A673 (cell line): ENCODE measurements around the gene TMEM44. TPM values are rescaled to one million over a fixed set of nuclear protein-coding genes. Genes with fewer than 3 reads are reported as not detected.

Source experiments
- BruUV-seq: library from RNA; stranded (reverse); fragments of 400-500 nt; replicated peaks from 2 replicates; lab custom pipeline; 2021; lab: Mats Ljungman, UMichigan
- CTCF ChIA-PET: fragments of 300-600 bp; sonication (Branson Sonifier 250); formaldehyde crosslinking; loops from one replicate; lab custom pipeline; 2022; ENCODE audit warnings: antibody characterized with exemption; lab: Charles Lee
- POLR2A ChIA-PET: fragments of 300-600 bp; sonication (Branson Sonifier 250); formaldehyde crosslinking; loops from one replicate; lab custom pipeline; 2022; ENCODE audit warnings: antibody characterized with exemption; ENCODE audit not compliant: low non-redundant PET; lab: Charles Lee
- DNase-seq: peaks from one replicate; pipeline ENCODE4 v3.0.0-alpha.2; 2015; ENCODE audit warnings: low spot score
- H3K27ac ChIP-seq: fragments of 200-600 bp; sonication (generic); 2 replicates; pipeline ENCODE4 v1.5.1; 2016; ENCODE audit warnings: mixed run types, low read depth, mild to moderate bottlenecking, mixed read lengths, antibody characterized with exemption, low read length; ENCODE audit not compliant: poor library complexity, severe bottlenecking
- H3K27me3 ChIP-seq: fragments of 200-600 bp; sonication (generic); replicated peaks from 2 replicates; pipeline ENCODE4 v1.6.1; 2017; ENCODE audit warnings: mixed run types, low read depth, mild to moderate bottlenecking, mixed read lengths, antibody characterized with exemption, low read length; ENCODE audit not compliant: insufficient read depth, poor library complexity
- H3K36me3 ChIP-seq: fragments of 200-600 bp; sonication (generic); 2 replicates; pipeline ENCODE4 v1.6.1; 2016; ENCODE audit warnings: mixed run types, mild to moderate bottlenecking, mixed read lengths, antibody characterized with exemption, low read length; ENCODE audit not compliant: insufficient read depth, poor library complexity, severe bottlenecking
- H3K4me1 ChIP-seq: fragments of 200-600 bp; sonication (generic); 2 replicates; pipeline ENCODE4 v1.6.1; 2017; ENCODE audit warnings: mixed run types, mild to moderate bottlenecking, mixed read lengths, antibody characterized with exemption, low read length; ENCODE audit not compliant: insufficient read depth, poor library complexity, severe bottlenecking
- H3K4me3 ChIP-seq: fragments of 200-600 bp; sonication (generic); 2 replicates; pipeline ENCODE4 v1.5.1; 2016; ENCODE audit warnings: low read depth, mixed run types, mild to moderate bottlenecking, mixed read lengths, low read length; ENCODE audit not compliant: poor library complexity, severe bottlenecking
- H3K9me3 ChIP-seq: fragments of 200-600 bp; sonication (generic); 2 replicates; pipeline ENCODE4 v1.6.1; 2016; ENCODE audit warnings: mixed run types, low read depth, mild to moderate bottlenecking, mixed read lengths, antibody characterized with exemption, low read length; ENCODE audit not compliant: poor library complexity, severe bottlenecking
- EZH2 ChIP-seq: fragments of 200-600 bp; sonication (generic); IDR thresholded peaks from 2 replicates; pipeline ENCODE4 v1.6.1; 2017; ENCODE audit warnings: borderline replicate concordance, low read depth, mild to moderate bottlenecking, mixed read lengths, antibody characterized with exemption, low read length; ENCODE audit not compliant: poor library complexity, severe bottlenecking
- intact Hi-C: fragments of 100-400 bp; cut with micrococcal nuclease; formaldehyde crosslinking; loops from one replicate; pipeline ENCODE4 v1.10.0; 2022; ENCODE audit not compliant: unreplicated experiment
- total RNA-seq: library from RNA; stranded (reverse); gene quantifications from 2 replicates; pipeline ENCODE4 v1.2.3, GENCODE V29; 2021
- TF ChIP-seq, protein P1 (sequence below): fragments of 300-800, 200-600 bp; sonication (generic); conservative IDR thresholded peaks from 2 replicates; pipeline ENCODE4 v1.5.1; 2017; ENCODE audit warnings: low read depth, mild to moderate bottlenecking, antibody characterized with exemption, low read length, moderate library complexity, mixed read lengths

The TMEM44 gene
- total RNA-seq, 1 experiment from 2014 or later: 20.9 TPM

DNA sequence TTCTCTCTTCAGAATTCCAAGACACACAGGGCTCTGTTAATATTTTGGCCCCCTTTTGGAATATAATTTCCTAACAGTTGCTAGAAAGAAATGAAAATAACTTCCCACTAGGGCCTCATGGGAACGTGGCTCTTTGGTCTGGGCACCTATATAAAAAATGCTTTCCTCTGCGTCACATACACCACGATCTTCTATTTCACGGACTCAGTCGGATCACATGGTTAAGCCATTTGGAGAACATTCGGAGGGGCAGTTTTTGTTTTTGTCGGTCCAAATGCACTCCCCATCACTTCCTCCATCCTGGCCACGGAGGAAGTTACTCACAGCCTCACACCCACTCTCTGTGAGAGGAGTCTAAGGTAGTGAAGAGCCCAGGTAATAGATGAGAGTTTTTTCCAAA, 21.0 kb downstream of the TMEM44 start:
- ChIA-PET POLR2A (no interaction called here), CTCF (no interaction called here)
- H3K4me3 ChIP-seq: no peak overlapping the region
- H3K36me3 ChIP-seq: no peaks in the 10 kb centered on the region
- TF ChIP-seq EZH2: no peak
- TF ChIP-seq, protein P1, sequence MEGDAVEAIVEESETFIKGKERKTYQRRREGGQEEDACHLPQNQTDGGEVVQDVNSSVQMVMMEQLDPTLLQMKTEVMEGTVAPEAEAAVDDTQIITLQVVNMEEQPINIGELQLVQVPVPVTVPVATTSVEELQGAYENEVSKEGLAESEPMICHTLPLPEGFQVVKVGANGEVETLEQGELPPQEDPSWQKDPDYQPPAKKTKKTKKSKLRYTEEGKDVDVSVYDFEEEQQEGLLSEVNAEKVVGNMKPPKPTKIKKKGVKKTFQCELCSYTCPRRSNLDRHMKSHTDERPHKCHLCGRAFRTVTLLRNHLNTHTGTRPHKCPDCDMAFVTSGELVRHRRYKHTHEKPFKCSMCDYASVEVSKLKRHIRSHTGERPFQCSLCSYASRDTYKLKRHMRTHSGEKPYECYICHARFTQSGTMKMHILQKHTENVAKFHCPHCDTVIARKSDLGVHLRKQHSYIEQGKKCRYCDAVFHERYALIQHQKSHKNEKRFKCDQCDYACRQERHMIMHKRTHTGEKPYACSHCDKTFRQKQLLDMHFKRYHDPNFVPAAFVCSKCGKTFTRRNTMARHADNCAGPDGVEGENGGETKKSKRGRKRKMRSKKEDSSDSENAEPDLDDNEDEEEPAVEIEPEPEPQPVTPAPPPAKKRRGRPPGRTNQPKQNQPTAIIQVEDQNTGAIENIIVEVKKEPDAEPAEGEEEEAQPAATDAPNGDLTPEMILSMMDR: no peak
- no peak for DNase-seq
- no peaks in the 10 kb centered on the region for H3K9me3 ChIP-seq
- intact Hi-C loops: no loop called here
- BruUV-seq: no TSS peak
- no peaks in the 10 kb centered on the region for H3K4me1 ChIP-seq
- no peak overlapping the region for H3K27ac ChIP-seq
- no peaks in the 10 kb centered on the region for H3K27me3 ChIP-seq

DNA sequence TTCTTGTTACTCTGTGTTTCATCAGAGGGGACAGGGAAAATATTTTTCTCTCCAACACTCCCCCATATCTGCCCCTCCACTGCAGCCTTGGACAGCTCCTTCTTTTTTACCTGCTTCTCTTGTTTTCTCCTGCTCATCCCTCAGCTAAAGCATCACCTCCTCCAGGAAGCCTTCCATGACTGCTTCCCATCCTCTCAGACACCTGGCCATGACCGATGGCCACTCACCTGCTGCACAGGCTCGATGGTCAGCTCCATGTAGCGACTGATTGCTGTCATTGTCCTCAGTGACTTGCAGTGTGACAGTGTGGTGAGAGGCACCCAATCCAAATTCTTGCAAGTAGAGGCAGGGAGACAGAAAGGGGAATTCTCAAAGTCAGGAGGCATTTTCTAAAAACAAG, 22.5 kb downstream of the TMEM44 start:
- H3K9me3 ChIP-seq: no peaks in the 10 kb centered on the region
- CTCF ChIA-PET: no interaction called here
- no TSS peak for BruUV-seq
- no peaks in the 10 kb centered on the region for H3K36me3 ChIP-seq
- intact Hi-C loops: no loop called here
- POLR2A ChIA-PET: interaction anchor here (0.7 kb wide), 1 partner anchor 211 kb away, joined by 3 read pairs; the partner anchor contains the start of gene GP5
- H3K27me3 ChIP-seq: no peaks in the 10 kb centered on the region
- H3K4me3 ChIP-seq: no peak overlapping the region
- TF ChIP-seq EZH2: no peak
- TF ChIP-seq, protein P1: no peak
- no peaks in the 10 kb centered on the region for H3K4me1 ChIP-seq
- DNase-seq: no peak
- no peak overlapping the region for H3K27ac ChIP-seq

DNA sequence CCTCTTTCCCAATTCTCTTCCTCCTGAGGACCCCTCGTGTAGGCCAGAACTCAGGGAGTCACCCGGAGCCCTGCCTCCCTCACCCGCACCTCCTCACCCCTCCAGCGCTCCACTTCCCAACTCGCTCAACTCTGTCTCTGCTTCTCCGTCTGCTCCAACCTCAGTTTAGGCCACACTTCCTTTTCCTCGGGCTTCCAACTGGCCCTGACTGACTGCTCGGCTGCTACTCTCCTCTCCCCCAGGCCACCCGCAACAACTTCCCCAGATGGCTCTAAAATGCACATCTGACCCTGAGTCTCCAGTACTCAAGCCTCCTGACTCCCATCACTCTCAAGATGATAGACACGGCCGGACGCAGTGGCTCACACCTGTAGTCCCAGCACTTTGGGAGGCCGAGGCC, 23.6 kb downstream of the TMEM44 start:
- H3K27me3 ChIP-seq: no peaks in the 10 kb centered on the region
- TF ChIP-seq EZH2: no peak
- TF ChIP-seq, protein P1: no peak
- no peaks in the 10 kb centered on the region for H3K9me3 ChIP-seq
- intact Hi-C loops: no loop called here
- CTCF ChIA-PET: no interaction called here
- no TSS peak for BruUV-seq
- no peaks in the 10 kb centered on the region for H3K36me3 ChIP-seq
- no peaks in the 10 kb centered on the region for H3K4me1 ChIP-seq
- DNase-seq: no peak
- POLR2A ChIA-PET: no interaction called here
- no peak overlapping the region for H3K27ac ChIP-seq
- H3K4me3 ChIP-seq: no peak overlapping the region
